Aorta (tissue), 5 donors: ENCODE results near the gene DCDC1. TPM values are rescaled to one million over a fixed set of nuclear protein-coding genes. Genes with fewer than 3 reads are reported as not detected.

Experiments
- ATAC-seq: fragments of 200-7000 bp; cut with Tn5 transposase; one replicate; pipeline ENCODE4 v1.9.1; 2022; ENCODE audit warnings: moderate library complexity; ENCODE audit not compliant: low FRiP score
- DNase-seq, 2 donors: peaks; one replicate each; pipeline ENCODE4 v3.0.0-alpha.2; 2020
- H3K27ac ChIP-seq, 2 donors: one replicate each; pipeline ENCODE4 v1.5.1; 2013; ENCODE audit warnings: low read length in 2 of 2, mild to moderate bottlenecking in 2 of 2, moderate library complexity in 2 of 2, control low read depth in 1 of 2, inconsistent platforms in 1 of 2, low read depth in 1 of 2
- H3K27me3 ChIP-seq, 2 donors: one replicate each; pipeline ENCODE4 v1.6.1; 2013; ENCODE audit warnings: control low read depth in 1 of 2, low read length in 1 of 2, mild to moderate bottlenecking in 1 of 2, moderate library complexity in 1 of 2; ENCODE audit not compliant: insufficient read depth in 2 of 2, control insufficient read depth in 1 of 2
- H3K36me3 ChIP-seq, 2 donors: one replicate each; pipeline ENCODE4 v1.6.1; 2013; ENCODE audit warnings: control low read depth in 1 of 2, low read length in 1 of 2, mild to moderate bottlenecking in 1 of 2; ENCODE audit not compliant: insufficient read depth in 2 of 2, control insufficient read depth in 1 of 2
- H3K4me1 ChIP-seq, 2 donors: one replicate each; pipeline ENCODE4 v1.6.1; 2013; ENCODE audit warnings: low read length in 2 of 2, control low read depth in 1 of 2, mild to moderate bottlenecking in 1 of 2, moderate library complexity in 1 of 2; ENCODE audit not compliant: insufficient read depth in 2 of 2, control insufficient read depth in 1 of 2
- H3K4me3 ChIP-seq, 2 donors: one replicate each; pipeline ENCODE4 v1.5.1; 2013; ENCODE audit warnings: low read length in 2 of 2, control low read depth in 1 of 2, mild to moderate bottlenecking in 1 of 2
- H3K9me3 ChIP-seq: one replicate; pipeline ENCODE4 v1.6.1; 2013; ENCODE audit warnings: mild to moderate bottlenecking, low read length; ENCODE audit not compliant: control insufficient read depth
- WGBS, 2 donors: extraction: QIAGEN DNeasy Blood & Tissue Kit; methylation state at CpG; one replicate each; pipeline ENCODE4 v1.1.7; 2013; 5-methylcytosine and 5-hydroxymethylcytosine counted together
- intact Hi-C, 2 donors: fragments of 100-400 bp; cut with DNase I; formaldehyde crosslinking; loops; one replicate each; pipeline versions ENCODE4 v1.14.2 to v1.15.0; 2022
- polyA plus RNA-seq, 2 donors: library from polyadenylated mRNA; stranded (reverse); fragments of 200-250 nt; gene quantifications; one replicate each; pipeline ENCODE4 v1.2.3, GENCODE V29; 2013
- total RNA-seq, 2 donors: library from RNA; stranded (reverse); fragmentation: NEBNext Ultra II Directional; extraction: Animal tissue kit (Norgen Biotek cat#: 25700); gene quantifications; one replicate each; pipeline ENCODE4 v1.2.1, GENCODE V29; 2021
- donor health status: healthy with polysubstance abuse.
- donor health status: Bipolar disorder and iron deficiency.
- donor health status: DM: no; HTN: no; CAD: no.
- donor health status: DM: no; HTN: no; CAD: no.
- donor health status: DM: yes; HTN: yes; CAD: no.

The DCDC1 gene
- total and polyA plus RNA-seq, 4 donors, result 0.51 to 0.52 TPM; not detected in 2

DNA sequence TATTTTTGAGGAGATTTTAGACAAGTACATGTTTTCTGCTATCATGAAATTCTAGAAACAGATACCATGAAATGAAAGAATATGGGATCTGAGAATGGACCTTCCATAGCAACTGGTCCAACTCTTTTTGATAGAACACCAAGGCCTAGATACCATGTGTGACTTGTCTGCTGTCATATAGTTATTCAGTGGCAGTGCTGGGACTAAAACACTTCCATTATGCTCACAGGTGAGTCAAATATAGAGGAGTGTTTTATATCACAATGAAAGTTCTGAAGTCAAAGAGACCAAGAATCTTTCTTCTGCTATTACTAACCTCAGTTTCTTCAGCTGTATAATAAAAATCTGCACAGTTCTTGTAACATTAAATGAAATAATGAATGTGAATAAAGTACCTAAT is 276.9 kb downstream of the DCDC1 start:
- Histone ChIP-seq H3K4me1 (no peaks in the 10 kb centered on the region), H3K27ac (no peak overlapping the region), H3K4me3 (no peak overlapping the region), H3K9me3 (peaks cover 3% of the 10 kb centered on the region), H3K27me3 (no peaks in the 10 kb centered on the region), H3K36me3 (no peaks in the 10 kb centered on the region)
- no peak for DNase-seq
- intact Hi-C loops, result no loop called here
- no peak for ATAC-seq

DNA sequence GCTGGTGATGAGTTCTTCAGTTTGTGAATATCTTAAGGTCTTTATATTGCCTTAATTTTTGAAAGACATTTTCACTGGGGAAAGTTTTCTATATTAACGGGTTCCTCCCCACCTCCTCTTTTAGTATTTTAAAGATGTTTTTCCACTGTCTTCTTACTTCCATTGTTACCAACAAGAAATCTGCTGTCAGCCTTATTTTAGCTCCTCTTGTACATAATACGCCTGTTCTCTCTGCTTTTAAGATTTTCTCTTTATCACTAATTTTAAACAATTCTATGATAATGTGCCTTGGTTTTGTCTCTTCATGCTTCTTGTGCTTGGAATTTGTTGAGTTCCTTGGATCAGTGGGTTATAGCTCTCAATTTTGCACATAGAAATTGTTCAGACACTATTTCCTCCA is 280.4 kb downstream of the DCDC1 start:
- WGBS, 2 donors, result 86 to 94% methylated on average over 2 of the region's 2 CpGs

DNA sequence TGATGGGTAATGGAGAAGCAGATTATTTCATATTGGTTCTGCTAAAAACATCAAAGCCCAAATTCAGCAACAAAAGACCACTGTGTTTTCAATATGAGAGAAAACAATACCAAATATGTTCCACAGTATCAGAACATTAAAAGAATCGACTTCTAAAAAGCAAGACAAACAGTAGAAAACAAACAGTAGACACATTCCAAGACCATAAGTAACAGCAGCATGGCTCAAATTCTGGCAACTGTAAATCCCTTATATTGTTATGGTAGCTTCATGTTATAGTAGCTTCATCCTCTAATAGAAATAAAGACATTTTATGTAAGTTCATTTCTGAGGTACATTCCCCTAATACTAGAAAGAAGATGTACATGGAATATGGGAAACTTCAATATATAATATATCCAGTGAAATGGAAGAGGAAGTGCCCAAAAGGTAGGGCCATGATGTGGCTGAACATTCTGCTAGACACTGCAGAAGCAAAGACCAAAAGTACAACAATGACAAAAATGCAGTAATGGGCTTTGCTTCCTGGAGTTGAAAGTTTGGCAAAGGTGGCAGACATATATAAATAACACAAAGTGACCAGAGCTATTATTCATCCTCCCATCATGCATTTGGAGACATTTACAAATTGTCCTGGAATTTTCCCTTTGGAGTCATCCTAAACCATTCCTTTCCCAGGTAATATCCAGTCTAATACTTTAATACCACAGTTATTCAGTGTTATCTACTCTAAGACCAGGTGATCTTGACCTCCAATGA is 299.9 kb downstream of the DCDC1 start:
- WGBS, 2 donors, result 34 to 42% methylated on average over 1 of the region's 1 CpG
- no peaks in the 10 kb centered on the region for H3K4me1 ChIP-seq
- DNase-seq, result no peak
- no peak overlapping the region for H3K27ac ChIP-seq
- H3K36me3 ChIP-seq, result no peaks in the 10 kb centered on the region
- intact Hi-C loops, result no loop called here
- no peak overlapping the region for H3K4me3 ChIP-seq
- no peaks in the 10 kb centered on the region for H3K9me3 ChIP-seq
- ATAC-seq, result no peak
- H3K27me3 ChIP-seq, result peaks cover 0 to 1% of the 10 kb centered on the region in 2 donors

More for the DNA sequence above, 280.4 kb downstream of the DCDC1 start:
- Histone ChIP-seq H3K4me1 (no peaks in the 10 kb centered on the region), H3K27ac (no peak overlapping the region), H3K4me3 (no peak overlapping the region), H3K36me3 (no peaks in the 10 kb centered on the region), H3K27me3 (no peaks in the 10 kb centered on the region), H3K9me3 (peaks cover 3% of the 10 kb centered on the region)
- ATAC-seq (no peak), DNase-seq (no peak)
- intact Hi-C loops, result no loop called here

DNA sequence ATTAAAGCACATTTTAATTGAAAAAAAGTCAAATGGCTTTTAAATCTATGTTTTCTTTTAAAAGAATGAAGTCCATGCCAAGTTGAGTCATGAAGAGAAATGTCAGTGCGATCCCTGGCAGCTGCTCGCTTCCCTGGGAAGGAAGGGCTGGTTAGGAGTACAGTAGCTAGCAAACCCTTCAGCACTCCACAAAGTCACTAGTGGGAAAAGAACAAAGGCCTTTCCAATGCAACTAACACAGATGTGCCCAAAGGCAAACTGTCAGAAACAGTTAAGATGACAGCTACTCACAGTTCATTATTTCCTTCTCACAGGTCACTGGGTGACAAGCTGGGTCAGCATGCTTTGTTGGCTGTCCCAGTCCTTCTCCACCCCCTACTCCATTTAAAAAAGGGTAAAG is 308.7 kb downstream of the DCDC1 start:
- H3K4me3 ChIP-seq, result no peak overlapping the region
- no peak for DNase-seq
- intact Hi-C loops, result no loop called here
- H3K4me1 ChIP-seq, result no peaks in the 10 kb centered on the region
- no peak for ATAC-seq
- no peaks in the 10 kb centered on the region for H3K36me3 ChIP-seq
- 29% methylated on average over 2 of the region's 2 CpGs for WGBS, 2 donors
- H3K27ac ChIP-seq, result no peak overlapping the region
- peaks cover 0 to 1% of the 10 kb centered on the region in 2 donors for H3K27me3 ChIP-seq
- no peaks in the 10 kb centered on the region for H3K9me3 ChIP-seq

DNA sequence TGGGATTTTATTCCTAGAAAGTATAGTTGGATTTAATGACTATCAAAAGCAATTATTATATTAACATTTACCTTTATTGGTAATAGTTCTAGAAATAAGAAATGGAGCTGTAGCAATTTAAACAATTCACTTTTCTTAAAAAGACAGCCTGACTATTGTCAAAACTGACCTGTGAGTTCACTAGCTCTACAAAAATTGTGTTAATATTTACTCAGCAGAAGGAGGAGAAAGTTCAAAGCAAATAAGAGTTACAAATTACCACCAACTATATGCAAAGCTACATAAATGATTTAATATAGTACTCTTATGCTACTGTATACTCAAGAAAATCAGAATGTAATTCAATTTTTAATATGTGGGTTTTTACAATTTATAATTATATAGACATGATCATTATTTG is 310.0 kb downstream of the DCDC1 start:
- Histone ChIP-seq H3K27me3 (no peaks in the 10 kb centered on the region), H3K9me3 (no peaks in the 10 kb centered on the region), H3K36me3 (no peaks in the 10 kb centered on the region), H3K4me3 (no peak overlapping the region), H3K4me1 (no peaks in the 10 kb centered on the region), H3K27ac (no peak overlapping the region)
- no peak for ATAC-seq
- no peak for DNase-seq
- intact Hi-C loops, result no loop called here

DNA sequence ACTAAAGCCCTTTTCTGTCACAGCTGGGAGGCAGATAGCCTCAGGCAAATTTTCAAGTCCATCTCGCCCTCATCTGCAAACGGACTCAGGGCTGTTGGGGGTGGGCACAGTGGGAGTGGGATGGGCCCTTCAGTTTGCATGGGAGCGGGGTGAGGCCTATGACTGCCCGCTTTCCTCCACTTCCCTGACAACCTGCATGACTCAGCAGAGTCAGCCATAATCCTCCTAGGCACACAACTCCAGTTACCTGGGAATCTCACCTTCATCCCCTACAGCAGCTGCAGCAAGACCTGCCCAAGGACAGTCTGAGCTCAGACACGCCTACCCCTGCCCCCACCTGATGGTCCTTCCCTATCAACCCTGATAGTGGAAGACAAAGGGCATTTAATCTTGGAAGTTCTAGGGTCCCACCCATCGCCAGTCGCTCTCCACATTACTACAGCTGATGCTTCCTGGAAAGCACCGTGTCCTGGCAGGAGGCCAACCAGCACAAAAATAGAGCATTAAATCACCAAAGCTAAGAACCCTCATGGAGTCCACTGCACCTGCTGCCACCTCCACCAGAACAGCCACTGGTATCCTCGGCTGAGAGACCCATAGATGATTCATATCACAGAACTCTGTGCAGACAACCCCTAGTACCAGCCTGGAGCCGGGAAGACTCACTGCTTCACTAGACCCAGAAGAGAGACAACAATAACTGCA is 319.3 kb downstream of the DCDC1 start:
- Histone ChIP-seq H3K4me1 (no peaks in the 10 kb centered on the region), H3K36me3 (no peaks in the 10 kb centered on the region), H3K27me3 (peaks cover 0 to 2% of the 10 kb centered on the region in 2 donors), H3K4me3 (no peak overlapping the region), H3K27ac (no peak overlapping the region), H3K9me3 (no peaks in the 10 kb centered on the region)
- no peak for ATAC-seq
- 71 to 74% methylated on average over 10 of the region's 10 CpGs for WGBS, 2 donors
- no peak for DNase-seq
- intact Hi-C loops, result no loop called here

DNA sequence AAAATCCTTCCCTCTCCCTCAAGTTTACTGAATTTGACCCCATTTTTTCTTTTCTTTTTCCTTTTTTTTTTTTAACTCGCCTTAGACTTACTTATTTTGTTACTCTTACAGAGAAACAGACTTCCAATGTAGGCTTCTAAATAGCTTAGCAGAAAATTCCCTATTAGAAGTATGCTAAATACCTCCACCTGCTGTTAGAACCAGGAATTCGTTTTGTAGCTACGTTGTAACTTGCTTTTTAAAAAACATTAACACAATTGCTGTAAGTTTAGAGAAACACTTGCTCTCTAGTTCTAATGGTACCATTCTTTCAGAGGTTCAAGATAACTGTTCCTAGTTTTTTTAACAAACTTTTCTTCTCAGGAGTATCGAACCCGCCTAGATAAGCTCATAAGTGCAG is 324.2 kb downstream of the DCDC1 start:
- no peak overlapping the region for H3K4me3 ChIP-seq
- WGBS, 2 donors, result 32 to 35% methylated on average over 5 of the region's 5 CpGs
- no peak for ATAC-seq
- peaks cover 0 to 2% of the 10 kb centered on the region in 2 donors for H3K27me3 ChIP-seq
- no peaks in the 10 kb centered on the region for H3K9me3 ChIP-seq
- DNase-seq, result no peak
- no peak overlapping the region for H3K27ac ChIP-seq
- intact Hi-C loops, result no loop called here
- H3K4me1 ChIP-seq, result no peaks in the 10 kb centered on the region
- H3K36me3 ChIP-seq, result no peaks in the 10 kb centered on the region

DNA sequence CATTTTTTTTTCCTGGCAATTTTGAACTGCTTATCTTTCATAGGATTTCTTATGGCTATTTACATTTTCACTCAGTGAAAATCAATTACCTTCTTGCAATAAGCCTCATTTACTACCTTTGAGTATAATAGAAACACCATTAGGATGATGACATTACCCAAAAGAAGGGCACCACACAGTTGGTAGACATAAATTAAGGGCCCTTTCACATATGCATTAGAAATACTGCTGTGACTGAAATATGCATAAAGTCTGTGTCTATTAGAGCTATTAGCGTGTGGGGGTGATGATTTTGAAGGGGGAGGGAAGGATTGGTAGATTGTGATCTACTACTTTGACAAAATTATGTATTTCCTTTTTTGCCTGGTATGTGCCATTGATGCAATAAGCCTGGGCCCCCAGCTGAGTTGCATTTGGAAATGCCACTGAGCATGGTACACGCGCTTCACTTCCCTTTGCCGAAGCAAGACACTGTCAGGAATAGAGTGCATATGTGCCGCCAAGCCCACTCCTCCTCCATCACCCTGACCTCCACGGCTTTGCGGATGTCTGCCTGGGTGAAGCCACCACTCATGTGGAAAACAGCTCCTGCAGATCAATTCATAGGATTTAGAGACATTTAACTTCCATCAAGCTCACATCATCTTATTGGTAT is 339.3 kb downstream of the DCDC1 start:
- H3K4me3 ChIP-seq, result no peak overlapping the region
- no peaks in the 10 kb centered on the region for H3K36me3 ChIP-seq
- intact Hi-C loops, result no loop called here
- H3K4me1 ChIP-seq, result no peaks in the 10 kb centered on the region
- ATAC-seq (no peak), DNase-seq (no peak)
- 74 to 80% methylated on average over 7 of the region's 7 CpGs for WGBS, 2 donors
- no peaks in the 10 kb centered on the region for H3K27me3 ChIP-seq
- H3K9me3 ChIP-seq, result peaks cover 2% of the 10 kb centered on the region
- no peak overlapping the region for H3K27ac ChIP-seq

DNA sequence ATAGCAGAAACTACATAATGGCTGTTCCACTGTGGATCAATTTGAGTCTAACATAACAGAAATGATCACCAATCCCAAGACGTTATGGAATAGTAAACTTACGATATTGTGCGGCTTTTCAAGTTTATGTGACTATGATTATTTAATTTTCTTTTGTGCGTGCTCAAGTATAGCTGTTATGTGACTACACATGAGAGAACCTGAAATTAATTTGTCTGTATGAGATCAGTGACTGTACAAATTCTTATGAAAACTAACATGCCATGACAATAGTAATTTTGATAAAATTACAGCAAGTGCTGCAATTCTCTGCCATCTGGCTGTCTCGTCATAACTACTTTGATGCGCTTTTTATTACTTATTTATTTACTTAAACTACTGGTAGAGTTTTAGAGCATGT is 343.2 kb downstream of the DCDC1 start:
- Histone ChIP-seq H3K4me1 (no peaks in the 10 kb centered on the region), H3K4me3 (no peak overlapping the region), H3K27ac (no peak overlapping the region), H3K27me3 (no peaks in the 10 kb centered on the region), H3K36me3 (no peaks in the 10 kb centered on the region), H3K9me3 (peaks cover 2% of the 10 kb centered on the region)
- no peak for ATAC-seq
- no peak for DNase-seq
- intact Hi-C loops, result no loop called here
- 83 to 87% methylated on average over 6 of the region's 6 CpGs for WGBS, 2 donors
